Stomach smooth muscle (tissue), 2 donors: ENCODE results near the gene KHK.

Experiments used
- H3K27ac ChIP-seq: one replicate; pipeline ENCODE4 v1.7.0; 2013; ENCODE audit warnings: mild to moderate bottlenecking, low read length, inconsistent platforms
- H3K27me3 ChIP-seq, 2 donors: one replicate each; pipeline ENCODE4 v1.7.0; 2013; ENCODE audit warnings: low read length in 2 of 2; ENCODE audit not compliant: insufficient read depth in 2 of 2, control insufficient read depth in 1 of 2
- H3K36me3 ChIP-seq, 2 donors: one replicate each; pipeline ENCODE4 v1.7.0; 2013; ENCODE audit warnings: low read length in 2 of 2; ENCODE audit not compliant: control insufficient read depth in 2 of 2, insufficient read depth in 2 of 2
- H3K4me1 ChIP-seq: one replicate; pipeline ENCODE4 v1.7.0; 2013; ENCODE audit warnings: low read length; ENCODE audit not compliant: control insufficient read depth, insufficient read depth
- H3K4me3 ChIP-seq, 2 donors: one replicate each; pipeline ENCODE4 v1.7.0; 2013; ENCODE audit warnings: low read length in 2 of 2
- H3K9ac ChIP-seq, 2 donors: one replicate each; pipeline ENCODE4 v1.7.0; 2013; ENCODE audit warnings: low read length in 2 of 2, mild to moderate bottlenecking in 1 of 2
- H3K9me3 ChIP-seq, 2 donors: one replicate each; pipeline ENCODE4 v1.7.0; 2013; ENCODE audit warnings: low read length in 2 of 2; ENCODE audit not compliant: control insufficient read depth in 2 of 2
- donor health status: healthy.
- donor health status: Pancreatic carcinoma.

KHK gene

GRCh38 chr2:27086724-27087593 is at the start of gene KHK:
Gene KHK, plus strand, starts transcription at chr2:27086772. Its CDS starts 488 bp downstream, at chr2:27087260.
- H3K36me3 ChIP-seq = peaks cover 2 to 6% of the 10 kb centered on the region in 2 donors
- peak within 1 kb of the TSS; percentile 62 to 64 for H3K9ac ChIP-seq
- peaks cover 53% of the 10 kb centered on the region for H3K4me1 ChIP-seq
- H3K4me3 ChIP-seq = peak within 1 kb of the TSS; percentile 88 to 93
- H3K27ac ChIP-seq = peak within 1 kb of the TSS; percentile 82
- no peaks in the 10 kb centered on the region for H3K27me3 ChIP-seq
- no peaks in the 10 kb centered on the region for H3K9me3 ChIP-seq

GRCh38 chr2:27038012-27038411 is 48.6 kb upstream of the KHK start:
- Histone ChIP-seq H3K9me3 (no peaks in the 10 kb centered on the region), H3K36me3 (peaks cover 50 to 62% of the 10 kb centered on the region in 2 donors), H3K4me3 (no peak overlapping the region), H3K9ac (no peak overlapping the region), H3K27me3 (no peaks in the 10 kb centered on the region), H3K4me1 (peaks cover 26% of the 10 kb centered on the region), H3K27ac (no peak overlapping the region)

- Histone ChIP-seq H3K27me3 (no peaks in the 10 kb centered on the region), H3K4me3 (no peak overlapping the region), H3K36me3 (peaks cover 50 to 62% of the 10 kb centered on the region in 2 donors), H3K4me1 (peaks cover 19% of the 10 kb centered on the region), H3K9ac (no peak overlapping the region), H3K27ac (no peak overlapping the region), H3K9me3 (no peaks in the 10 kb centered on the region)
Observed at GRCh38 chr2:27038631-27039339, 47.8 kb upstream of the KHK start.

- Histone ChIP-seq H3K4me1 (peaks cover 15% of the 10 kb centered on the region), H3K36me3 (peaks cover 50 to 62% of the 10 kb centered on the region in 2 donors), H3K4me3 (no peak overlapping the region), H3K27me3 (no peaks in the 10 kb centered on the region), H3K27ac (no peak overlapping the region), H3K9me3 (no peaks in the 10 kb centered on the region), H3K9ac (no peak overlapping the region)
Observed at GRCh38 chr2:27039426-27039825, 47.1 kb upstream of the KHK start.

- Histone ChIP-seq H3K9ac (no peak overlapping the region), H3K9me3 (no peaks in the 10 kb centered on the region), H3K4me1 (peaks cover 13% of the 10 kb centered on the region), H3K27ac (no peak overlapping the region), H3K27me3 (no peaks in the 10 kb centered on the region), H3K4me3 (no peak overlapping the region), H3K36me3 (peaks cover 50 to 62% of the 10 kb centered on the region in 2 donors)
Observed at GRCh38 chr2:27039871-27040270, 46.7 kb upstream of the KHK start.

- peaks cover 12% of the 10 kb centered on the region for H3K4me1 ChIP-seq
- no peak overlapping the region for H3K27ac ChIP-seq
- no peak overlapping the region for H3K4me3 ChIP-seq
- no peak overlapping the region for H3K9ac ChIP-seq
- H3K27me3 ChIP-seq = no peaks in the 10 kb centered on the region
- H3K9me3 ChIP-seq = no peaks in the 10 kb centered on the region
- H3K36me3 ChIP-seq = peaks cover 50 to 58% of the 10 kb centered on the region in 2 donors
Observed at GRCh38 chr2:27040282-27040681, 46.3 kb upstream of the KHK start.

GRCh38 chr2:27041752-27042151 is 44.8 kb upstream of the KHK start:
- peak overlapping the region; percentile 24 for H3K27ac ChIP-seq
- H3K4me1 ChIP-seq = peaks cover 12% of the 10 kb centered on the region
- H3K27me3 ChIP-seq = no peaks in the 10 kb centered on the region
- no peaks in the 10 kb centered on the region for H3K9me3 ChIP-seq
- H3K4me3 ChIP-seq = no peak overlapping the region
- H3K9ac ChIP-seq = no peak overlapping the region
- H3K36me3 ChIP-seq = peaks cover 36 to 45% of the 10 kb centered on the region in 2 donors

GRCh38 chr2:27042159-27042661 is 44.4 kb upstream of the KHK start:
- no peak overlapping the region for H3K4me3 ChIP-seq
- peaks cover 31 to 40% of the 10 kb centered on the region in 2 donors for H3K36me3 ChIP-seq

GRCh38 chr2:27042985-27043634 is 43.5 kb upstream of the KHK start:
- H3K27ac ChIP-seq = no peak overlapping the region

More at GRCh38 chr2:27042159-27042661, 44.4 kb upstream of the KHK start:
- peaks cover 12% of the 10 kb centered on the region for H3K4me1 ChIP-seq
- no peaks in the 10 kb centered on the region for H3K27me3 ChIP-seq
- H3K9ac ChIP-seq = no peak overlapping the region
- peak overlapping the region; percentile 24 for H3K27ac ChIP-seq
- H3K9me3 ChIP-seq = no peaks in the 10 kb centered on the region

More at GRCh38 chr2:27042985-27043634, 43.5 kb upstream of the KHK start:
- H3K9ac ChIP-seq = no peak overlapping the region
- H3K27me3 ChIP-seq = no peaks in the 10 kb centered on the region
- H3K4me3 ChIP-seq = no peak overlapping the region
- no peaks in the 10 kb centered on the region for H3K9me3 ChIP-seq
- H3K4me1 ChIP-seq = peaks cover 12% of the 10 kb centered on the region
- peaks cover 22 to 31% of the 10 kb centered on the region in 2 donors for H3K36me3 ChIP-seq
